ENCODE data around the gene ZBTB39.

DNA sequence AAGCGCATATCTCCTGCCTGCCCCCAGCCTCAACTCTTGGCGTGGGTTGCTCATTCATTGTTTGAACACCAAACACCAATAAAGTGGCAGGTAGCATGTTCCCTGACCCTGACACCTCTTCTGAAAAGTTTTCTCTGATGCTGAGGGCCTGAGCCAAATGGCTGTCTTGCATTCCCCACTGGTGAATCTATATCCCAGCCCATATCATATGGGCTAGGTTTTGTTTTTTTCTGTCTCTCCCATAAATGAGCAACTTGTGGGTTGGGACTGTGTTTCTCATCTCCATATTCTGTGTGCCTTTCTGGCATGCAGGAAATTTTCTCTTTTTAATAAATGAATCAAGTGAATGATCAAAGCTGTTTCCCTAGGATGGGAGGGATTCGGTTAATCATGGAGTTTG is 38.5 kb upstream of the ZBTB39 start:
- TF ChIP-seq, protein P1, sequence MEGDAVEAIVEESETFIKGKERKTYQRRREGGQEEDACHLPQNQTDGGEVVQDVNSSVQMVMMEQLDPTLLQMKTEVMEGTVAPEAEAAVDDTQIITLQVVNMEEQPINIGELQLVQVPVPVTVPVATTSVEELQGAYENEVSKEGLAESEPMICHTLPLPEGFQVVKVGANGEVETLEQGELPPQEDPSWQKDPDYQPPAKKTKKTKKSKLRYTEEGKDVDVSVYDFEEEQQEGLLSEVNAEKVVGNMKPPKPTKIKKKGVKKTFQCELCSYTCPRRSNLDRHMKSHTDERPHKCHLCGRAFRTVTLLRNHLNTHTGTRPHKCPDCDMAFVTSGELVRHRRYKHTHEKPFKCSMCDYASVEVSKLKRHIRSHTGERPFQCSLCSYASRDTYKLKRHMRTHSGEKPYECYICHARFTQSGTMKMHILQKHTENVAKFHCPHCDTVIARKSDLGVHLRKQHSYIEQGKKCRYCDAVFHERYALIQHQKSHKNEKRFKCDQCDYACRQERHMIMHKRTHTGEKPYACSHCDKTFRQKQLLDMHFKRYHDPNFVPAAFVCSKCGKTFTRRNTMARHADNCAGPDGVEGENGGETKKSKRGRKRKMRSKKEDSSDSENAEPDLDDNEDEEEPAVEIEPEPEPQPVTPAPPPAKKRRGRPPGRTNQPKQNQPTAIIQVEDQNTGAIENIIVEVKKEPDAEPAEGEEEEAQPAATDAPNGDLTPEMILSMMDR (IDR thresholded peaks at IDR 0.05), result no peak
- TF ChIP-seq POLR2A (IDR thresholded peaks at IDR 0.05), result no peak
